Measurements from ENCODE around the gene CYP2S1.

The CYP2S1 gene

DNA sequence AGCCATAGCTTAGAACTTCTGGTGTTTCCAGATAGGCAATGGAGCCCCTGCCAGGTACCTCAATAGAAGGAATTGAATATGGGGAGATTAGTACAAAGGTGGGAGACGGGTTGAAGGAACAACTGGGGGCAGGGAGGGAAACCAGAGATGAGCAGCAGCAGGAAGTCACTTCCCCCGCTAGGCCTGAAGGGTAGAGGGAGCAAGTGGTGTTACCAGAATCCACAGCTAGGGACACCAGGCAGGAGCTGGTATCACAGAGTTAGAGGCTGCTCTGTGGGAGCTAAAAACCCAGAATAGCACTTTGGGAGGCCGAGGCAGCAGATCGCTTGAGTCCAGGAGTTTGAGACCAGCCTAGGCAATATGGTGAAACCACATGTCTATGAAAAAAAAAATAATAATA, 55.9 kb downstream of the CYP2S1 start:
- no peaks in the 10 kb centered on the region for H3K36me3 ChIP-seq (ENCODE audit: insufficient read depth, low read length)

GRCh38 chr19:41249707-41250423, 56.8 kb downstream of the CYP2S1 start:
- H3F3A ChIP-seq (ENCODE audit: low read depth): no peaks in the 10 kb centered on the region

More for the DNA sequence above, 55.9 kb downstream of the CYP2S1 start:
- no peak for TF ChIP-seq EZH2phosphoT487 (IDR thresholded peaks at IDR 0.05; ENCODE audit: borderline replicate concordance)
- TF ChIP-seq, protein P1, sequence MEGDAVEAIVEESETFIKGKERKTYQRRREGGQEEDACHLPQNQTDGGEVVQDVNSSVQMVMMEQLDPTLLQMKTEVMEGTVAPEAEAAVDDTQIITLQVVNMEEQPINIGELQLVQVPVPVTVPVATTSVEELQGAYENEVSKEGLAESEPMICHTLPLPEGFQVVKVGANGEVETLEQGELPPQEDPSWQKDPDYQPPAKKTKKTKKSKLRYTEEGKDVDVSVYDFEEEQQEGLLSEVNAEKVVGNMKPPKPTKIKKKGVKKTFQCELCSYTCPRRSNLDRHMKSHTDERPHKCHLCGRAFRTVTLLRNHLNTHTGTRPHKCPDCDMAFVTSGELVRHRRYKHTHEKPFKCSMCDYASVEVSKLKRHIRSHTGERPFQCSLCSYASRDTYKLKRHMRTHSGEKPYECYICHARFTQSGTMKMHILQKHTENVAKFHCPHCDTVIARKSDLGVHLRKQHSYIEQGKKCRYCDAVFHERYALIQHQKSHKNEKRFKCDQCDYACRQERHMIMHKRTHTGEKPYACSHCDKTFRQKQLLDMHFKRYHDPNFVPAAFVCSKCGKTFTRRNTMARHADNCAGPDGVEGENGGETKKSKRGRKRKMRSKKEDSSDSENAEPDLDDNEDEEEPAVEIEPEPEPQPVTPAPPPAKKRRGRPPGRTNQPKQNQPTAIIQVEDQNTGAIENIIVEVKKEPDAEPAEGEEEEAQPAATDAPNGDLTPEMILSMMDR (conservative IDR thresholded peaks at IDR 0.05; ENCODE audit: low read length): no peak
- Histone ChIP-seq H3K9me2 (replicated peaks; ENCODE audit: low read depth, low read length) (no peaks in the 10 kb centered on the region), H3K4me2 (ENCODE audit: low read depth, low read length, poor library complexity, severe bottlenecking) (no peak overlapping the region), H3F3A (ENCODE audit: low read depth) (no peaks in the 10 kb centered on the region), H4K20me1 (ENCODE audit: insufficient read depth, low read length, poor library complexity, severe bottlenecking) (no peaks in the 10 kb centered on the region), H3K4me3 (ENCODE audit: low read length, poor library complexity, severe bottlenecking) (no peak overlapping the region), H3K9ac (ENCODE audit: low read depth, low read length, poor library complexity, severe bottlenecking) (no peak overlapping the region), H3K4me1 (ENCODE audit: insufficient read depth, low read length, poor library complexity, severe bottlenecking) (no peaks in the 10 kb centered on the region), H3K9me3 (ENCODE audit: insufficient read depth, low read depth, low read length) (no peaks in the 10 kb centered on the region), H3K27me3 (ENCODE audit: insufficient read depth, low read length, poor library complexity, severe bottlenecking) (no peaks in the 10 kb centered on the region), H3K79me2 (ENCODE audit: insufficient read depth, low read length) (no peaks in the 10 kb centered on the region), H2AFZ (ENCODE audit: low read length) (no peak overlapping the region)

GRCh38 chr19:41253660-41254059, 60.6 kb downstream of the CYP2S1 start:
- no peak for TF ChIP-seq EZH2phosphoT487 (IDR thresholded peaks at IDR 0.05; ENCODE audit: borderline replicate concordance)
- TF ChIP-seq, protein P1 (conservative IDR thresholded peaks at IDR 0.05; ENCODE audit: low read length): no peak
- Histone ChIP-seq H3K4me1 (ENCODE audit: insufficient read depth, low read length, poor library complexity, severe bottlenecking) (no peaks in the 10 kb centered on the region), H3K79me2 (ENCODE audit: insufficient read depth, low read length) (no peaks in the 10 kb centered on the region), H4K20me1 (ENCODE audit: insufficient read depth, low read length, poor library complexity, severe bottlenecking) (no peaks in the 10 kb centered on the region), H3K9ac (ENCODE audit: low read depth, low read length, poor library complexity, severe bottlenecking) (no peak overlapping the region), H3K9me2 (replicated peaks; ENCODE audit: low read depth, low read length) (no peaks in the 10 kb centered on the region), H3K36me3 (ENCODE audit: insufficient read depth, low read length) (no peaks in the 10 kb centered on the region), H3K9me3 (ENCODE audit: insufficient read depth, low read depth, low read length) (no peaks in the 10 kb centered on the region), H3K4me2 (ENCODE audit: low read depth, low read length, poor library complexity, severe bottlenecking) (no peak overlapping the region), H2AFZ (ENCODE audit: low read length) (no peak overlapping the region), H3K4me3 (ENCODE audit: low read length, poor library complexity, severe bottlenecking) (no peak overlapping the region), H3F3A (ENCODE audit: low read depth) (no peaks in the 10 kb centered on the region), H3K27me3 (ENCODE audit: insufficient read depth, low read length, poor library complexity, severe bottlenecking) (no peaks in the 10 kb centered on the region)

More at GRCh38 chr19:41249707-41250423, 56.8 kb downstream of the CYP2S1 start:
- no peak overlapping the region for H3K9ac ChIP-seq (ENCODE audit: low read depth, low read length, poor library complexity, severe bottlenecking)
- no peak overlapping the region for H3K4me2 ChIP-seq (ENCODE audit: low read depth, low read length, poor library complexity, severe bottlenecking)
- H3K9me3 ChIP-seq (ENCODE audit: insufficient read depth, low read depth, low read length): no peaks in the 10 kb centered on the region
- H2AFZ ChIP-seq (ENCODE audit: low read length): no peak overlapping the region
- TF ChIP-seq, protein P1 (conservative IDR thresholded peaks at IDR 0.05; ENCODE audit: low read length): no peak
- TF ChIP-seq EZH2phosphoT487 (IDR thresholded peaks at IDR 0.05; ENCODE audit: borderline replicate concordance): no peak
- H3K4me1 ChIP-seq (ENCODE audit: insufficient read depth, low read length, poor library complexity, severe bottlenecking): no peaks in the 10 kb centered on the region
- H3K79me2 ChIP-seq (ENCODE audit: insufficient read depth, low read length): no peaks in the 10 kb centered on the region
- no peaks in the 10 kb centered on the region for H3K9me2 ChIP-seq (replicated peaks; ENCODE audit: low read depth, low read length)
- no peaks in the 10 kb centered on the region for H3K36me3 ChIP-seq (ENCODE audit: insufficient read depth, low read length)
- H3K27me3 ChIP-seq (ENCODE audit: insufficient read depth, low read length, poor library complexity, severe bottlenecking): no peaks in the 10 kb centered on the region
- H4K20me1 ChIP-seq (ENCODE audit: insufficient read depth, low read length, poor library complexity, severe bottlenecking): no peaks in the 10 kb centered on the region
- H3K4me3 ChIP-seq (ENCODE audit: low read length, poor library complexity, severe bottlenecking): no peak overlapping the region
